SH-SY5Y (cell line): Measurements from ENCODE around the gene DMWD.

Experiments
- GATA2 ChIP-seq: IDR thresholded peaks from 2 replicates; pipeline ENCODE4 v1.6.1; 2011; ENCODE audit warnings: mild to moderate bottlenecking, low read depth, low read length
- GATA3 ChIP-seq: IDR thresholded peaks from 2 replicates; pipeline ENCODE4 v1.6.1; 2011; ENCODE audit warnings: low read depth, mild to moderate bottlenecking, low read length, moderate library complexity

DNA sequence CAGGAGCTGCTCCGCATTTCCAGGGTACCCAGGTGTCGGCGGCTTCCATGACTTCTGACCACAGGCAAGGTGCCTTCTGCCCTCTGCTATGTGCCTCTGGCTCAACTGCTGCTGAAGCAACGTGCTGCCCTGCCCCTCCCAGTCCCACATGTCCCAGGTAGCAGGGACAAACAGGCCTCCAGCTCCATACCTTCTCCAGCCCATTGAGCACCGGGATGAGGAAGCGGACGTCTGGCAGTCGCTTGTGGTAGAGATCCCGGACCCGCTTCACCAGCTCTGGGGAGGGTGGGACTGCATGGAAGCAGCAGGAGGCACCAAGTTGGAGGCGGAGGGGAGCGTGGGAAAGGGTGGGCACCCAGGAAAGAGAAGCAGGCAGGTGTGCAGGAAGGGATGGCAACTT, 30.5 kb upstream of the DMWD start:
- no peak for TF ChIP-seq GATA2
- no peak for TF ChIP-seq GATA3
